Measurements from ENCODE around the gene AKAP12.
"Not testable (repeated sequence)": the region's sequence is repeated elsewhere in the genome, so short reads cannot be mapped to it uniquely, and the experiment has no call there.

The AKAP12 gene

DNA sequence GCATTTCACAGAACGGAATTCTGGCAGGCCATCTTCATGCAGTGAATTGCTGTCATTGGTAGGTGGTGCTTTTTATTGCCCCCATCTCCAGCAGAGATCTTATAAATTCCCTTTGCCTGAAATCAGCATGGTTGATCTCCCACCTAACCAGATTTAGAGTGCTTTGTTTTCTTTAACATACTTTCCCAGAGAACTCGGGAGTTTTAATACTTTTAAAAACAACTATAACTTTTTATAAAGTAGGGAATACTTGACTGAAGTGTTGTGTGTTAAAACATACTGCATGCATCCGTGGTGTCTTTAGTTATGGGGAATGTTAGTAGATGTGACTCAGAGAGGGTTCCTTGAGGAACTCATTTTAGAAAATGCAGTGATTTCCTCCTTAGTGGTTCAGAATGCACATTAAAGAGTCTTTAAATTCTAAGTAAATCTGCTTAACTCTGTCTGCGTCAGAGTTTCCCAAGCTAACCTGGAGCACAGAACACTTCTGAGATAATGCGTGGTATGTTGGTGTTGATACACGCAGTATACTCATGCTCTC, 54.9 kb downstream of the AKAP12 start:
- DNase-seq = no peak
- H3K4me1 Mint-ChIP-seq (ENCODE audit: low read depth in 2 of 2) = peaks cover 4 to 7% of the 10 kb centered on the region in 2 donors
- peaks cover 65 to 87% of the 10 kb centered on the region in 2 donors for H3K27me3 Mint-ChIP-seq
- H3K27ac Mint-ChIP-seq = no peak overlapping the region
- no peak overlapping the region for H3K4me3 Mint-ChIP-seq
- H3K9me3 Mint-ChIP-seq = no peaks in the 10 kb centered on the region
- no peaks in the 10 kb centered on the region for H3K36me3 Mint-ChIP-seq (ENCODE audit: insufficient read depth)
- ATAC-seq (replicated peaks) = no peak

DNA sequence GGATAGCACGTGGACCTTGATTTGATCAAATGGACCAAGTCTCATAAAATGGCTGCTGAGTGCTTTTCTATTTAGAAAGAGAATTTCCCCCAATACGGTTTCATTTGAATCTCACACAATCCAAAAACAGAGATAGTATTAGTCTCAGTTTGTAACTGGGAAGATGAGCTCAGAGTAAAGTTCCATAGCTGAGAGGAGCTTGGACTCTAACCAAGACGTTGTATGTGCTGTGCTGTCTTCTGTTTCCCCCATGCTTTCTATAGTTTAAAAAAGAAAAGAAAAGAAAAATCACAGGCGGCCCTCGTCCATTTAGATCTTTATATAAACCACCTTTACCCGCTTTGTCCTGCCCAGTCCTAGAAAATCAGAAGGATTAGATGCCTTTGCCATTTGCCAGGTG, 58.1 kb downstream of the AKAP12 start:
- H3K4me3 Mint-ChIP-seq = no peak overlapping the region
- H3K9me3 Mint-ChIP-seq = no peaks in the 10 kb centered on the region
- H3K27ac Mint-ChIP-seq = no peak overlapping the region
- peaks cover 69 to 84% of the 10 kb centered on the region in 2 donors for H3K27me3 Mint-ChIP-seq
- no peak for ATAC-seq (replicated peaks)
- no peak for DNase-seq
- no peaks in the 10 kb centered on the region for H3K4me1 Mint-ChIP-seq (ENCODE audit: low read depth in 2 of 2)
- H3K36me3 Mint-ChIP-seq (ENCODE audit: insufficient read depth) = no peaks in the 10 kb centered on the region

GRCh38 chr6:151299011-151299410, 59.2 kb downstream of the AKAP12 start:
- ATAC-seq (replicated peaks) = no peak
- Mint-ChIP-seq H3K27ac (no peak overlapping the region), H3K4me3 (no peak overlapping the region), H3K9me3 (no peaks in the 10 kb centered on the region), H3K36me3 (ENCODE audit: insufficient read depth) (no peaks in the 10 kb centered on the region), H3K4me1 (ENCODE audit: low read depth in 2 of 2) (no peaks in the 10 kb centered on the region), H3K27me3 (peaks cover 62 to 77% of the 10 kb centered on the region in 2 donors)
- no peak for DNase-seq

DNA sequence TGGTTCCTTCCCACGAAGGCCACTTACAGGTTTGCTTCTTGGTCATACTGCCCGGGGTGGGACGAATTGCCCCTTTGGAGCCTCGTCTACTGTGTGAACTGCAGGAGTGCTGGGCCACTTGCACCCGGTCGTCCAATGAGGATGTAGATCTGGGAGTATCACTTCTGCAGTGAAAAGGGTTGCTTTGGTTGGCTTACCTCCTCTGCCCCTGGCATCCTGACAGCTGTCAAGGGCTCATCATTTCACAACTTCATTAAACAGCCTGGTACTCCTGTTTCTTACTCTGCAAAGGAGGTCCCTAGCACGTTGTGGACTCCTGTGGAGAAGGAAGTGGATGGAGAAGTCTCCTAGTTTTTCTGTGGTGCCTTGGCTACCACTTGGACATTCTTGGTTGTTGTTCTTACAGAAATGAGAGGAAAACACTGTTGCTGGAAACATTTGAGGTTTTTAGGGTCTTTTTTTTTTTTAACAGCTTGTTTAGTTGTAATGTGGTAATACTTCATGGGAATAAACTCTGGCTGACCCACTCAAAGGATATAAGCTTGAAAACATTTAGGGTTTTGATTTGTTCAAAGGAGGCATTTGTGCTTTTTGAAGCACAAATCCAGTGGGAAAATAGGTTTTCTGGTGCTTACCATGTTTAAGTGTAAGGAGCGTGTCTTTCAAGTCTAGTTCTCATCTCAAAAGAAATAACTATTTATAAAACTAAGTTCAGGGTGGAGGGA, 60.7 kb downstream of the AKAP12 start:
- H3K27ac Mint-ChIP-seq = no peak overlapping the region
- DNase-seq = no peak
- H3K4me3 Mint-ChIP-seq = no peak overlapping the region
- no peaks in the 10 kb centered on the region for H3K9me3 Mint-ChIP-seq
- peaks cover 60 to 73% of the 10 kb centered on the region in 2 donors for H3K27me3 Mint-ChIP-seq
- H3K36me3 Mint-ChIP-seq (ENCODE audit: insufficient read depth) = no peaks in the 10 kb centered on the region
- no peaks in the 10 kb centered on the region for H3K4me1 Mint-ChIP-seq (ENCODE audit: low read depth in 2 of 2)
- ATAC-seq (replicated peaks) = no peak

GRCh38 chr6:151301547-151301946, 61.8 kb downstream of the AKAP12 start:
- H3K36me3 Mint-ChIP-seq (ENCODE audit: insufficient read depth) = no peaks in the 10 kb centered on the region
- no peak for DNase-seq
- ATAC-seq (replicated peaks) = no peak
- H3K27ac Mint-ChIP-seq = no peak overlapping the region
- H3K9me3 Mint-ChIP-seq = no peaks in the 10 kb centered on the region
- no peak overlapping the region for H3K4me3 Mint-ChIP-seq
- peaks cover 53 to 69% of the 10 kb centered on the region in 2 donors for H3K27me3 Mint-ChIP-seq
- H3K4me1 Mint-ChIP-seq (ENCODE audit: low read depth in 2 of 2) = no peaks in the 10 kb centered on the region

DNA sequence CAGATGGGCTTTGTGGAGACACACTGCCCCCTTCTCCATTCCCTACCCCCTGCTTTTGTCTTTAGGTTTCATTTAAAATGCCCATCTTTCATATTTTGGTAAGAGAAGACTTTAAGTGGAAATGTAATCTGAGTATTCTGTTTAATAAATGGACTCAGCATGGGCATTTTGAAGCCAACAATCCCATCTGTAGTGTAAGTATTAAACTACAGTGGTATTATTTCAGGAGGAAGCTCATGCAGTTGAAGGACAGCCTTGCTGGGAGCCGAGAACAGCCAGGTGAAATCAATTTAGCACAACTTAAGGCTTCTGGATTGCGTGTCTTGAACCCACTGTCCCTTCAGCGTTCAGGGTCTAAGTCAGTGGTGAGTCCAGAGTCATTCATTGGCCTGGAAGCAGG, 63.5 kb downstream of the AKAP12 start:
- no peak overlapping the region for H3K4me3 Mint-ChIP-seq
- DNase-seq = no peak
- H3K36me3 Mint-ChIP-seq (ENCODE audit: insufficient read depth) = no peaks in the 10 kb centered on the region

DNA sequence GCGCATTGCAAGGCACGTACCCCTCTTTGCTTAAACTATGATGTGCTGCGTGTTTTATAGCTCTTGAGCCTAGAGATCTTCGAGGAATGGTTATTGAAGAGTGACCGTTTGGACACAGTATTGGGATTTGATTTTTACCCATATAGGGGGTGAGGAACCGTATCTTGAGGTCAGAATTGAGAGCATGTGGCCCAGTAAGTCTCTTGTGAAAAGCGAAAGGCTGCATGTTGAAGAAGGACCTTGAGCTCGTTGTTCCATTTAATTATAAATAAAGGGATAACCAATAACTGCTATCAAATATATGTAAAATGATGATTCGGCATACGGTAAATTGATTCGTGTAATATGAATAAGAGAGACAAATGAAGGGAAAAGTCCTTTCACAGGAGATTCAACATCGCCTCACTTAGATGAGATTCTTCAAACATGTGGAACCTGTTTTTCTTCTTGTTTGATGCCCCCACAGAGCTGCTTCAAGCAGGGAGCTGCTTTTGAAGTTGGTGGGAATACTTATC, 66.6 kb downstream of the AKAP12 start:
- Mint-ChIP-seq H3K27me3 (peaks cover 40 to 61% of the 10 kb centered on the region in 2 donors), H3K4me1 (ENCODE audit: low read depth in 2 of 2) (no peaks in the 10 kb centered on the region), H3K36me3 (ENCODE audit: insufficient read depth) (no peaks in the 10 kb centered on the region), H3K9me3 (no peaks in the 10 kb centered on the region), H3K4me3 (no peak overlapping the region), H3K27ac (no peak overlapping the region)
- no peak for DNase-seq
- no peak for ATAC-seq (replicated peaks)

More for the DNA sequence above, 63.5 kb downstream of the AKAP12 start:
- ATAC-seq (replicated peaks) = no peak
- no peak overlapping the region for H3K27ac Mint-ChIP-seq
- no peaks in the 10 kb centered on the region for H3K4me1 Mint-ChIP-seq (ENCODE audit: low read depth in 2 of 2)
- no peaks in the 10 kb centered on the region for H3K9me3 Mint-ChIP-seq
- H3K27me3 Mint-ChIP-seq = peaks cover 49 to 58% of the 10 kb centered on the region in 2 donors

DNA sequence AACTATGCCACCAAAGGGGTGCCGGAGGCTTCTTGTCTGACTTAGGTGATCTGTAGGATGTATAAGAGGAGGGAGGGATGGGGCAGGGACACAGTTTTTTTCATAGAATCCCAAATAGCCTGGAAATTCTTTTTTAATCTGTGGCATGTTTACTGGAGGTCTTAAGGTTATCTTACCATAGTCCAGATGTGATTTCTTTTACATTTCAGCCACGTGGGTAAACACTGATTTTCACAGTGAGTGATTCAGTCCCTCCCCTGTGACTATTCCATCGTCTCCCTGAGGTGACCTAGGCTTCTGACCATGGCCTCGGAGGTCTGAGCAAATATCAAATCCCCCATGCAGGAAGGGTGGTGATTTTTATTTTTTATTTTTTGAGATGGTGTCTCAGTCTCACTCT, 67.7 kb downstream of the AKAP12 start:
- peaks cover 41 to 62% of the 10 kb centered on the region in 2 donors for H3K27me3 Mint-ChIP-seq
- no peaks in the 10 kb centered on the region for H3K9me3 Mint-ChIP-seq
- no peak for ATAC-seq (replicated peaks)
- no peak overlapping the region for H3K4me3 Mint-ChIP-seq
- no peak overlapping the region for H3K27ac Mint-ChIP-seq
- DNase-seq = no peak
- no peaks in the 10 kb centered on the region for H3K36me3 Mint-ChIP-seq (ENCODE audit: insufficient read depth)
- H3K4me1 Mint-ChIP-seq (ENCODE audit: low read depth in 2 of 2) = no peaks in the 10 kb centered on the region

DNA sequence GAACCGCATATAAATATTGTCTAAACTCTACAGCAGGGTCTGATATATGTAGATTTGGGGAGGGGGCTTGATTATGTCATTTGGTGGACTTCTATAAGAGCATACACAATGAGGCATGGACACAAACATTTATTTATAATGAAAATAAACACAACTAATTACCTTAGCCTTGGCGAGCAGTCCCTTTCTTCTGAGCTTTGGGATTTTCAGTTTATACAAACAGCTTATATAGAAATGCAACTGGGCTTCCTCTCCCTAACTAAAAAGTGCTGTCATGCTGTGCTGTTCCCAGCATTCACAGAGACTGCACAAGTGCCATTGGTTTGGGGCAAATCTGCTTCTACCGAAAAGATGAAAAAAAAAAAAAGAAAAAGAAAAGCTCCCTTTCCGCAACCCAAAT, 69.9 kb downstream of the AKAP12 start:
- DNase-seq (no peak), ATAC-seq (replicated peaks) (no peak)
- H3K36me3 Mint-ChIP-seq (ENCODE audit: insufficient read depth) = no peaks in the 10 kb centered on the region
- peaks cover 40 to 54% of the 10 kb centered on the region in 2 donors for H3K27me3 Mint-ChIP-seq
- H3K27ac Mint-ChIP-seq = no peak overlapping the region
- no peak overlapping the region for H3K4me3 Mint-ChIP-seq
- H3K9me3 Mint-ChIP-seq = no peaks in the 10 kb centered on the region
- H3K4me1 Mint-ChIP-seq (ENCODE audit: low read depth in 2 of 2) = no peaks in the 10 kb centered on the region

DNA sequence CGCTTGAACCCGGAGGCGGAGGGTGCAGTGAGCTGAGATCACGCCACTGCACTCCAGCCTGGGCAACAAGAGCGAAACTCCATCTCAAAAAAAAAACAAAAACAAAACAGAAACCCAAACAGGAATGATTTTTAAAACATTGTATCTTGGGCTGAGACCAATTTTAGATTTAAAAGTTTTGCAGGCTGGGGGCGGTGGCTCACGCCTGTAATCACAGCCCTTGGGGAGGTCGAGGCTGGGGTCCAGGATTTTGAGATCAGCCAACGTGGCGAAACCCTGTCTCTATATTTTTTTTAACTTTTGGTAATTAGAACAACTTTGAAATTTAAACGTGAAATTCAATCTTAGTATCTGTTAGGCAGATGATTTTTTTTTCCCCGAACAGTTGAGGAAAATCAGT, 70.5 kb downstream of the AKAP12 start:
- Mint-ChIP-seq H3K4me3 (no peak overlapping the region), H3K27me3 (peaks cover 33 to 47% of the 10 kb centered on the region in 2 donors), H3K27ac (no peak overlapping the region), H3K4me1 (ENCODE audit: low read depth in 2 of 2) (no peaks in the 10 kb centered on the region), H3K9me3 (no peaks in the 10 kb centered on the region), H3K36me3 (ENCODE audit: insufficient read depth) (no peaks in the 10 kb centered on the region)
- ATAC-seq (replicated peaks) = no peak
- no peak for DNase-seq

DNA sequence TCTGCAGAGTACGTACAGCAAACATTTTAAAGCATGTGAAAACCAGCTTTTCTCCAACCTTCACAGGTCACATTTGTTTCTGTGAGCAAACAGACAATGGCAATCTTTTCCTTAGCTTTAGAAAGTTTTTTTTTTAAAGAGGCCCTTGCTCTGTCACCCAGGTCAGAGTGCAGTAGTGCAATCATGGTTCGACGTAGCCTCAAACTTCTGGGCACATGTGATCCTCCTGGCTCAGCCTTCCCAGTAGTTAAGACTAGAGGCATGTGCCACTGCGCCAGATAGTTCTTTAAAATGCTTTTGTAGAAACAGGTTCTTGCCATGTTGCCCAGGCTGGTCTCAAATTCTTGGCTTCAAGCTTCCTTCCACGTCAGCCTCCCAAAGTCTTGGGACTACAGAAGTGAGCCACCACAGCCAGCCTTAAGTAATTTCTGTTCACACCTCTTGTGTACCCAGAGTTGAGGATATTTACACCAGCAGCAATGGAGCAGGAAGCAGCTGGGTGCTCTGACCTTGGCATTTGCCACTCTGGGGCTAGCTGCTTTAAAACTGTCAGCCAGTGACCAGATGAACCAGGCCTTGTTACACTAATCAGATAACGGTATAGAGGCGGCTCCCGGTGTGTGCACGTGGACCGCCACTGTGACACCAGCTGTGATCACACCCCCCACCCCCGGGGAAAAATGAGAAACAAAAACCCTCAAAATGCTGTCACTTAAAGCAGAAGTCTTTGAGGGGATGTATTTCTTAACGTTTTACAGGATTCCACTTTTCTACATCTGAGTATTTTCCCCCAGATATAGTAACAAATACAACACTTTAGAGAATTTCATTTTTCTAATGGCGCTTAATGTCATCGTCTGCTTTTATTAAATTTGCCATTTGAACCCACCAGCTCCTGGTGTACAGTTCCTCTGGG, 71.3 kb downstream of the AKAP12 start:
- no peak overlapping the region for H3K27ac Mint-ChIP-seq
- H3K4me1 Mint-ChIP-seq (ENCODE audit: low read depth in 2 of 2) = no peaks in the 10 kb centered on the region
- H3K27me3 Mint-ChIP-seq = peaks cover 33 to 40% of the 10 kb centered on the region in 2 donors
- DNase-seq = no peak
- H3K36me3 Mint-ChIP-seq (ENCODE audit: insufficient read depth) = no peaks in the 10 kb centered on the region
- H3K9me3 Mint-ChIP-seq = no peaks in the 10 kb centered on the region
- no peak for ATAC-seq (replicated peaks)
- no peak overlapping the region for H3K4me3 Mint-ChIP-seq

GRCh38 chr6:151313066-151313491, 73.3 kb downstream of the AKAP12 start:
- no peaks in the 10 kb centered on the region for H3K36me3 Mint-ChIP-seq (ENCODE audit: insufficient read depth)
- no peak for ATAC-seq (replicated peaks)
- H3K27me3 Mint-ChIP-seq = peaks cover 25 to 34% of the 10 kb centered on the region in 2 donors
- H3K27ac Mint-ChIP-seq = no peak overlapping the region
- H3K9me3 Mint-ChIP-seq = no peaks in the 10 kb centered on the region
- no peaks in the 10 kb centered on the region for H3K4me1 Mint-ChIP-seq (ENCODE audit: low read depth in 2 of 2)
- no peak overlapping the region for H3K4me3 Mint-ChIP-seq
- DNase-seq = no peak

- H3K4me3 Mint-ChIP-seq; H3K27ac Mint-ChIP-seq; H3K36me3 Mint-ChIP-seq (ENCODE audit: insufficient read depth); ATAC-seq (replicated peaks); H3K9me3 Mint-ChIP-seq; H3K4me1 Mint-ChIP-seq (ENCODE audit: low read depth in 2 of 2); DNase-seq: not testable (repeated sequence)
- H3K27me3 Mint-ChIP-seq = peaks cover 25 to 26% of the 10 kb centered on the region in 2 donors
These were observed 75.9 kb downstream of the AKAP12 start for GRCh38 chr6:151315661-151316060.

Measured in effector memory CD8-positive, alpha-beta T cell (primary cell).